CD4-positive, alpha-beta T cell treated with Interferon alpha-2 for 1 hour (primary cell): ENCODE measurements around the gene RPS19.

Experiments used
- DNase-seq, 2 donors: peaks; one replicate each; pipeline ENCODE4 v3.0.0-alpha.2; 2020 to 2022

The RPS19 gene

DNA sequence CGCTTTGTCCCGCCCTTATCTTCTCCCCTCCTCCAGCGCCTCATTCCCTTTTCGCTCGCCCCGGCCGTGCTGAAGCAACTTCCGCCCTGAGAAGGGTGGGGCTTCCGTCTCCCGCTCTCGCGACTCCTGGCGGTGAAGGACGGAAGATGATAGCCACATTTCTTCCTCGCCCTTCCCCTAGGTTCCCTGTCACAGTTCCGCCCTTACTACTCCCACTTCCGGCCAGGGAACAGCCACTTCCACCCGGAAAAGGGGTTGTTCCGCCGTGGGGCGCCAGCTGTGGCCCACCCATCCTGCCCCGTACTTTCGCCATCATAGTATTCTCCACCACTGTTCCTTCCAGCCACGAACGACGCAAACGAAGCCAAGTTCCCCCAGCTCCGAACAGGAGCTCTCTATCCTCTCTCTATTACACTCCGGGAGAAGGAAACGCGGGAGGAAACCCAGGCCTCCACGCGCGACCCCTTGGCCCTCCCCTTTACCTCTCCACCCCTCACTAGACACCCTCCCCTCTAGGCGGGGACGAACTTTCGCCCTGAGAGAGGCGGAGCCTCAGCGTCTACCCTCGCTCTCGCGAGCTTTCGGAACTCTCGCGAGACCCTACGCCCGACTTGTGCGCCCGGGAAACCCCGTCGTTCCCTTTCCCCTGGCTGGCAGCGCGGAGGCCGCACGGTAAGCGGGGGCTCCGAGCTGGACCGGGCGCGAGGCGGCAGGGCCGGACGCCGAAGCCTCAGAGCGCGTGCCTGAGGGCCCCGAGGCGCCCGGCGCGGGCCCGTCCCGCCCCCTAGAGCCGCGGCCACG, at the start of gene RPS19:
Gene RPS19 (plus strand): TSS at position 638 of the 801 bp plus-strand sequence. CDS start 520 bp downstream, outside the sequence.
- DNase-seq, result peak; percentile 97 to 99

DNA sequence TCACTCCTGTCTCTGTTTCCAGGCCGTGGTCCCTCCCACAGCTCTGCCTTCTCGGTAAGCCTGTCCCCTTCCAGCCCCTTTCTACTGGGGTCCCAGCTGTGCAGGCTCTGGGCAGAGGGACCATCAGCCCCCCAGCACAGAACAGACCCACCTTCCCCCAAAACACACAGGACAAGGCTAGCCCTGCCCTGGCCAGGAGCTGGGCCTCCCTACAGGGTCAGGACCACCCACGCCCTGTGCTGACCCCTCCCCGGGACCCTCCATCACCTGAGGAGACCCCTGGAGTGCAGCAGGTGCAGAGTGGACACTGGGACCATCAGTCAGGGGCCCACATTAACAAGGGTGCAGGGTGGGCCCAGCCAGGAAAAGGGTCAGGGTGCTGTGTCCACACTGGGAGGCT, 49.8 kb upstream of the RPS19 start:
- DNase-seq, result no peak

- peak; percentile 11 to 53 for DNase-seq
Measured at GRCh38 chr19:41811036-41811435, 49.0 kb upstream of the RPS19 start.

DNA sequence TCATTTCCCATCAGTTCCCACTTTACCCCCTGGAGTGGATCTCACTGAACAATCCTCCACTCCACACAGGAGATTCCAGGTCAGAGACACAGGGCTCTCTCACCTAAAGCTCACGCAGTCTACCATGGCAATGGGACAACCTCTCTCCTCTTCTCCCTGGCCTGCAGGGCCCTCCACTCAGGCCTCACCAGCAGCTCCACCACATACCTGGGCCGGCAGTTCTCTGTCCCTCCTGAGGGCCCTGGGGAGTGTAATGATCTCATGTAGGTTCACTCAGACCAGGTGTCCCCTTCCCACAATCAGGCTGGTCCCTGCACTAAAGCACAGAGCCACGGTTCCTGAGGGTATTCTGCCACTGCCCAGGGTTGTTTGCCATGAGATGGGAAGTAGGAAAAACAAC, 48.1 kb upstream of the RPS19 start:
- no peak for DNase-seq

DNA sequence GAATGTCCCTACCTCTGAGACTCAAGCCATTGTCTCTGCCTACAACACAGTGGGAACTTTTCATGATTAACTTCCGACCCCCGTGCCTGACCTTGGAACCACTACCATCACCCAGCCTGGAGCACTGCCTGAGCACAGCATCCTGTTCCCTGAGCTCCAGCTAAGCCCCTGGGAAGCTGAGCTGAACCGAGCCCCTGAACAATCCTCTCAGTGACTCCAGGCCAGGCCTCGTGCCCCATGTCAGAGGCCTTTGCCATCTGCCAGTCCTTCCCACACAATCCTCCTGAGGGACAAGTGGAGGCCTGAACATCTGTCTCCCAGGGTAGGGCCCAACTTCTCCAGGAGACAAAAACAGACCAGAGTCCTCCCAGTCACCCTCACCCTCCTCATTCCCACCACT, 46.1 kb upstream of the RPS19 start:
- DNase-seq, result no peak

DNA sequence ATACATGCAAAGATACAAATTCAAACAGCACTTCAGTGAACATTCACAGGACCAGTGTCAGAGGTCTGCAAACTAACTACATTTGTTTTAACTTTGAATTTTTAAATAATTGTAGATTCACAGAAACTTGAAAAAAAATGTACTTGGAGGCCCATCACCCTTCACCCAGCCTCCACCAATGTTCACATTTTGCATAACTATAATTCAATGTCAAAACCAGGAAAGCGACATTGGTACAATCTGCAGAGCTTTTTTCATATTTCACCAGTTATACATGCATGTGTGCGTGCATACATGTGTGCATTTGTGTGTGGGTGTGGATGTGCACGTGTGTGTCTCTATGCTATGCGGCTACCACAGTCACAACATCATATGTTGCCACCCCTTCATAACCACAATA, 44.8 kb upstream of the RPS19 start:
- no peak for DNase-seq

- no peak for DNase-seq
Measured at GRCh38 chr19:41816761-41817160, 43.3 kb upstream of the RPS19 start.

DNA sequence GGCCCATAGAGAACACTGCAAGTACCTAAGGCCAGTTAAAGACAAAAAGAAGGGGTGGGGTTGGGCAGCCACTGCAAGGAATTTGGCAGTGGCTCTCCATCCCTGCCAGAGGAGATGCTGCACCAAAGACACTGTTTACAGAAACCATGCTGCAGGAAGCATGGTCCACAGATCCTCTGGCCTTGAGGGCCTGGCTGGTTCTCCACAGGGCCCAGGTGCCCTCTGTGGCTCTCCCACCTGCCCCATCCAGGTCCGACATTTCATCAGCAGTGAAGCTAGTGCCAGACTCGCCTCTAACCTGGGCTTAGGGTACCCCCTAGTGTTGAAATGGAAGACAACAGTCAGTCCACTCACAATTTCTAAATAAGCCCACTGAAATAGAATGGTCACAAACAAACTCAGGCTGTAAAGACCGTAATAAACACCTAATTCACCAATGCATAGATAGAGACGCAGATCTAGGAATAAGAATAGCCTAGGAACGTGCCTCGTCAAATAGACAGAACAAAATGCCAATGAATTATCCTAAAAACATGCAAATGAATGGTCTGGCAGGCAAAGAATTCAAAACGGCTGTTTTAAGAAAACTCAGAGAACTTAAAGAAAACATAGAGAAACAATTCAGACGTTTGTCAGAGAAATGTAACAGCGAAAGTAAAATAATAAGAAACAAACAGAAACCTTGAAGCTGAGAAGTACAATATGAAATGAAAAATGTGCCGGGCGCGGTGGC, 38.9 kb upstream of the RPS19 start:
- peak; percentile 52 to 67 for DNase-seq

DNA sequence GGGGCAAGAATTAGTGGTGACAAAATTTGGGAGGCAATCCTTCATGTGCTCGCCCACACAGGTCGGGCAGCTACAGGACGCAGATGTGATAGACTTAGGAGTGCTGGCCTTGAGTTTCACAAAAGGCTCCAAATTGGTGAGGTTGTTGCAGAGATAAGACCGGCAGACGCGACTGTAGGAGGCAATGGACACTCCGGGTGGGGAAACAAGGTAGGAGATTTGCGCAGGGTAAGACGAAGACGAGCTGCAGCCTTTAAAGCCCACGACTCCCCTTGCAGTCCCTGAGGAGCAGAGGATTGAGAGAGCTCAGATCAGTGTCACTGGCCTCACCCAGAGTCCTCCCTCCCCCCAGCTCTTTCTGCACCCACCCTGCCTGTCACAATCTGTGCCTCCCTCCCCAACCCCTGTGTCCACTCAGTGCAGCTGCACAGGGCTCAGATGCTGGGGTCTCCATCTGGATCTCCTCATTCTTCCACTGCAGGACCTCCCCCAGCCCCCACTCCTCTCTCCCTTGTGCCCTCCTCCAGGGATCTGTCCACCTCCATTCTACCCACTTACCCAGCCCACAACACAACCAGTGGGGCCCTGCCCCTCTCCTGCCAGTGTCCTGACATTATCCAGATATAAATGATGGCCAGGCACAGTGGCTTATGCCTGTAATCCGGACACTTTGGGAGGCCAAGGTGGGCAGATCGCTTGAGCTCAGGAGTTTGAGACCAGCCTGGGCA, 21.9 kb upstream of the RPS19 start:
- no peak for DNase-seq

DNA sequence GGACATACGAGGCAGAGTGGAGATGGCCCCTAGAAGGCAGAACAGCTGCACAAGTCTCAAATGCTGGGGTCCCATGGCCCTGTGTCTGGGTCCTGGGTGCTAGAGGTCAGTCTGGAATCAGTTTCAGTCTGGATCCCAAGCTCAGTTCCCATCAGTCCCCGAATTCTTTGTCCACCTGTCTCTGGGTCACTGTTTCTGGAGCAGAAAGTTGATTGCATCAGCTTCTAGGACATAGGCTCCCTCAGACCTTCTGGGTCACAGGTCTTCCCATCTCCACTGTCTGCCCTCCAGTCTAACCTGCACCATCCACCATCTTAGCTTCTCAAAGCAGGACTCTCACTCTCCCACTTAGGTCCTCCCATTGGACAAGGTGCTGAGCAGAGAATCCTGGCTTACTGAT, 20.8 kb upstream of the RPS19 start:
- DNase-seq, result no peak

GRCh38 chr19:41843371-41843770, 16.7 kb upstream of the RPS19 start:
- no peak for DNase-seq

GRCh38 chr19:41844601-41845000, 15.5 kb upstream of the RPS19 start, which contains the start of gene LYPD4:
Gene LYPD4 (minus strand): TSS chr19:41844683. CDS start chr19:41839285, 5,398 bp downstream.
- DNase-seq, result no peak

- DNase-seq, result no peak
Measured at GRCh38 chr19:41845001-41845050, 15.2 kb upstream of the RPS19 start, which contains the start of gene DMRTC2. Gene DMRTC2 (plus strand): TSS chr19:41845042. CDS start chr19:41847429, 2,387 bp downstream.

GRCh38 chr19:41845051-41845590, 14.9 kb upstream of the RPS19 start:
- no peak for DNase-seq

GRCh38 chr19:41847351-41848105, 12.5 kb upstream of the RPS19 start:
- DNase-seq, result no peak

DNA sequence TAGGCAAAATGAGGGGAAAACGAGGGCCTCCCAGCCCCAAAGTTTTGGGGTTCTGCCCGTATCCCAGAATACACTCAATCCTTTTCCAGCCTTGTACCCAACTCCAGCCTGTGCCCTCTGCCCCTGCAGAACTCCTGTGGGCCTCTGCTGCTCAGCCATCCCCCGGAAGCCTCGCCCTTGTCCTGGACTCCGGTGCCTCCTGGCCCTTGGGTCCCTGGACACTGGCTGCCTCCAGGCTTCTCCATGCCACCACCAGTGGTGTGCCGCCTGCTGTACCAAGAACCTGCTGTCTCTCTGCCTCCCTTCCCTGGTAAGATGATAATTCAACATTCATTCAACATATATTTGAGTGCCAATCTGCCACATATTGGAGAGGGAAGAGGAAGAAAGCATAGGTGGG, 11.4 kb upstream of the RPS19 start:
- DNase-seq, result no peak

GRCh38 chr19:41849067-41849466, 11.0 kb upstream of the RPS19 start:
- DNase-seq, result no peak

DNA sequence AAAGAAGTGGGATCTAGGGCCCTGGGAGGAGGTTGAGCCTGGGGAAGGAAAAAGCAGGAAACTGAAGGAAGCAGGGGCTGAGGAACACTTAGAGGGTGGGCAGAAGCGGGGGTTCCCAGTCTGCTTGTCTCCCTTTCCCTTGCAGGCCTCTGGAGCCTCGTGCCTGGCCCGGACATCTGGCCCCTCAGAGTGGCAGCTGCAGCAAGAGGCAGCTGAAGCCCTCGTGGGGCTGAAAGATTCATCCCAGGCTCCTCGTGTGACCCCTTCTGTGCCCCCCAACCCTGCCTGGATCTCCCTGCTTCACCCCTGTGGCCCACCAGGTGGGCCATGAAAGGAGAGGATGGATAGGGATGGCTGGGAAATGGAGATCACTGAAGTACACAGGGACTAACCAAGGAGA, 9.7 kb upstream of the RPS19 start:
- DNase-seq, result no peak

GRCh38 chr19:41851456-41851855, 8.6 kb upstream of the RPS19 start:
- DNase-seq, result no peak

- no peak for DNase-seq
Measured at GRCh38 chr19:41853344-41853743, 6.7 kb upstream of the RPS19 start.

GRCh38 chr19:41853768-41854167, 6.3 kb upstream of the RPS19 start:
- no peak for DNase-seq

DNA sequence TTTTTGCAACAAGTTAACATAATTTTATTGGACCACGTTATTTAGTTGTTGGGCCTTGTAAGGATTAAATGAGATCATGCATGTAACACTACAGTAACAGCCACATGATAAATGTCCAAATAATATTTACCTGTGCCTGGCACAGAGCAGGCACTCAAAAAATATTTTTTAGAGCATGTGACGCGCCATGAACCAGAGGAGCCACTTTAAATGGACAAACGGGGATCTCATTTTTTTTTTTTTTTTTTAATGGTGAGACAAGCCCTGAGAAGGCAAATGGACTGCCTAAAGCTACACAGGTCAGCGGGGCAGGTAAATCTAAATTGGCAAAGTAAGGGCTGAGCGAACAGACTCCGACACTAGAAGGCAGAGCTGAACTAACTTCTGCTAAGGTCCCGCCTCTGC, 840 bp upstream of the RPS19 start:
- no peak for DNase-seq
